ENCODE results near the gene MAMDC4.
"Not testable (repeated sequence)": the region's sequence is repeated elsewhere in the genome, so short reads cannot be mapped to it uniquely, and the experiment has no call there.

The MAMDC4 gene

DNA sequence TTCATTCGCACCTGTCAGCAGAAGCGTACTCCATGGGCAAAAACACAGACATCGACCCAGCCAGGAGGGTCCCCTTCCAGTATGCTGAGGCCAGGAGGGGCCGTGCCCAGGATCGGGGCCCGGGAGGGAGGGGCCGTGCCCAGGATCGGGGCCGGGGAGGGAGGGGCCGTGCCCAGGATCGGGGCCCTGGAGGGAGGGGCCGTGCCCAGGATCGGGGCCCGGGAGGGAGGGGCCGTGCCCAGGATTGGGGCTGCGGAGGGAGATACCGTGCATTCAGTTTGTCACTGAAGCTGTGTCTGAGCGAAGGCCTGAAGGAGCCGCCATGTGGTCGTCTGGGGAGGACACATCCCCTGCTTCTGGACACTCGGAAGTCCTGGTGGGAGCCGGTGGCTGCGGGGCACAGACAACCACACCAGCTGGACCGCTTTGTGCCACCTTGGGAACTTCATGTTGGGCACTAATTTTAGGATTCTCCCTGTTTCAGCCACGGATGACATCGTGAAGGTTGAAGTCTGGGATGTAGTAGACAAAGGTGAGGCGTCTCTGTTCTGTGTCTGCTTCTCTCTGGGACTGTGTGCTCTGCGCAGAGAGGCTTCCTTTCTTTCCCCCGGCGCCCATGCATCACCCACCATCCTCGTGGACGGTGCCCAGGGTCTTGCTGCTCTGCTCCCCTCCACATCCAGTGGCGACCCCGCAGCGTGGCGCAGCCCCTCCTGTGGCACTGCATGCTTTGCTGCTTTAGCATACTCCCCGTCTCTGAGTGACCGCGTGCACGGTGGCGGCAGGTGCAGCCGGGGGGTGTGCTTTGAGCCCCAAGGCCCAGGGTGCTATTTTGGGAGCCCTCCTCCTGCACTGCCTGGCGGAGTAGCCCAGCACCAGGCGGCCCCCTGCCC, 26.6 kb upstream of the MAMDC4 start:
- DNase-seq (ENCODE audit: low read depth) = no peak

- DNase-seq (ENCODE audit: low read depth) = no peak
Observed at GRCh38 chr9:136826188-136826541, 26.0 kb upstream of the MAMDC4 start.

GRCh38 chr9:136826703-136827582, 25.2 kb upstream of the MAMDC4 start:
- DNase-seq (ENCODE audit: low read depth) = no peak

GRCh38 chr9:136827794-136828473, 24.2 kb upstream of the MAMDC4 start:
- no peak for DNase-seq (ENCODE audit: low read depth)

GRCh38 chr9:136828474-136829140, 23.5 kb upstream of the MAMDC4 start:
- DNase-seq (ENCODE audit: low read depth) = no peak

DNA sequence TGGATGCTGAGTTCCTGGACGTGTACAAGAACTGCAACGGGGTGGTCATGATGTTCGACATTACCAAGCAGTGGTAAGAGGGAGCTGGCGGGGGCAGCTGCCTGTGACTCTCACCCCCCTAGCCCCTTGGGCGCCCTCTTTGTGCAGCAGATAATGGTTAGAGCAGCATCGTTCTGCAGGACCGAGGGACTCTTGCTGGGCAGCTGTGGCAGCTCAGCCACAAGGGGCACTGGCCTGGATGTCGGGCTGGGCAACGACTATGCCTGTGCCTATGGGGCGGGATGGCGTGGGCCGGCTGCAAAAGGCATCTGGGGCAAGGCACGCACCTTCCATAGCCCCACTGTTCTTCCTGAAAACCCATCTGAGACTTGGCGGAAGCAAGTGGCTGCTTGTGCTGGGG, 22.7 kb upstream of the MAMDC4 start:
- no peak for DNase-seq (ENCODE audit: low read depth)

- DNase-seq (ENCODE audit: low read depth) = no peak
Observed at GRCh38 chr9:136829981-136830885, 21.9 kb upstream of the MAMDC4 start.

- DNase-seq (ENCODE audit: low read depth) = no peak
Observed at GRCh38 chr9:136831002-136831719, 21.0 kb upstream of the MAMDC4 start.

GRCh38 chr9:136831720-136832104, 20.4 kb upstream of the MAMDC4 start:
- DNase-seq (ENCODE audit: low read depth) = no peak

GRCh38 chr9:136832581-136832980, 19.6 kb upstream of the MAMDC4 start:
- no peak for DNase-seq (ENCODE audit: low read depth)

- DNase-seq (ENCODE audit: low read depth) = not testable (repeated sequence)
Observed at GRCh38 chr9:136833381-136834048, 18.6 kb upstream of the MAMDC4 start.

DNA sequence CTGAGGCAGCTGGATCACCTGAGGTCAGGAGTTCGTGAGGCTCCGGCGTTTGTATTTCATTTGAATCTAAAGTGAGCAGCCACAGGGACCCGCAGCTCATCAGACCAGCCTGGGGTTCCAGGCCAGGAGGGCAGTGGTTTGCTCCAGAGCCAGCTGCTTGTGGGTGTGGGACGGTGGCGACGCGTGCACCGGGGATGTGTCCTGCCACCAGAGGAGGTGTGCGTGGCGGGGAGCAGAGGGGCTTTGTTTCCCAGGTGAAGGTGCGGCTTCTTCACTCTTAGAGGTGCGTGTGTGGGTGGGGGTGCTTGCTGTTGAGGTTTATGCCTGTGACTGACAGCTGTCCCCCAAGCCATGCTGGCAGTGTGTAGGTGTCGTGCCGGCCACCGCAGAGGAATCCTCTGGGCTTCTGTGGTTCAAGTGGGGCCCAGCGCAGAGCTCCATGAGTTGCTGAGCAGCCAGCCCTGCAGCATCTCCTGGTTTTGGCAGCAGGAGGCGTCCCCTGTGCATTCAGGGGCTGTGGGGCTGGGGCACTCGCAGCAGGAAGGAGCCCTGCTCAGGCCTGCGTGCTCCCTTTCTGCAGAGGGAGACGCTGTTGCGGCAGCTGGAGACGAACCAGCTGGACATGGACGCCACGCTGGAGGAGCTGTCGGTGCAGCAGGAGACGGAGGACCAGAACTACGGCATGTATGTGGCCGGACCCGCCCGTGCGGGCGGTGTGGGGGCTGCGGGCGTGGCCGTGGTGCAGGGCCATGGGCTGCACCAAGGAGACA, 16.8 kb upstream of the MAMDC4 start:
- no peak for DNase-seq (ENCODE audit: low read depth)

DNA sequence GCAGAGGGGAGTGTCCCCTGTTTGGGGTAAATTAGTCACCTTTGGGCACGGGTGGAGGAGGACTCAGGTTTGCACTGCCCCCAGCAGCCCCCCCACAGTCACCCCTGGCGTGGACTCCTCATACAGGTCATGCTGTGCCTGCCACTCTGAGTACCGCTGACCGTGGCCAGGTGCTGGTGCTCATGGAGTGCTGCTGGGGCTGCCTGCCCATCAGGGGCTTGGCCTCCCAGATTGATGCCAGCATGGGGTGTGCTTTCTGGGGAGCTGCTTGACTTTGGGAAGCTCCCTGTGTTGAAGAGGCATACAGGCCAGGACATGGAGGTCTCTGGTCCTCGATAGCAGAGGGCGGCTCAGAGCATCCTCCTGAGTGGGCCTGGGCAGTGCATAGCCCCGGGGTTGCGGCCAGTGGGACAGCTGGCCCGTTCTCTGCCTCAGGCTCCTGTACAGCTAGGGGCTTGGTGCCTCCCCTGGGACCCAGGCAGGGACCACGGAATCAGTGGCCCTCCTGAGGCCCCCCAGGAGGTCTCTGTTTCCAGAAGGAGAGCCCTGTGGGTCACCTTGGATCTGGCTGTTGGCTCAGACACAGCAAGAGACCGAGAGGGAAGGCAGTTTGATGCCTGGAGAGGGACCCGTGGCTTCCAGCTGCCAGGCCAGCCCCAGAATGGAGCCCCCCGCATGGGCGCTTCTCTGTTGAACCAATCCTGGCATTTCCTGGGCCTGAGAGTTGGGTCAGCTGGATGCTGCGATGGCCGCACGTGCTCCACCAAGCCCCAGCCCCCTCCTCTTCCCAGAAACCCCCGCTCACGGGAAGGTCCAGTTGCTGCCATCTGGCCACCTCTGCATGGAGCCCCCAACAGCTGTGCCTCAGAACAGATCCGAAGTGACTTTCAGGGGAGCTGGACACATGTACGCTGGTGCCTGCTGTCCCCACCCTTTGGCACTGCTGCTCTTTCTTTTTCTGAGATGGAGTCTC, 15.9 kb upstream of the MAMDC4 start:
- DNase-seq (ENCODE audit: low read depth) = no peak

- no peak for DNase-seq (ENCODE audit: low read depth)
Observed at GRCh38 chr9:136837146-136837855, 14.8 kb upstream of the MAMDC4 start.

DNA sequence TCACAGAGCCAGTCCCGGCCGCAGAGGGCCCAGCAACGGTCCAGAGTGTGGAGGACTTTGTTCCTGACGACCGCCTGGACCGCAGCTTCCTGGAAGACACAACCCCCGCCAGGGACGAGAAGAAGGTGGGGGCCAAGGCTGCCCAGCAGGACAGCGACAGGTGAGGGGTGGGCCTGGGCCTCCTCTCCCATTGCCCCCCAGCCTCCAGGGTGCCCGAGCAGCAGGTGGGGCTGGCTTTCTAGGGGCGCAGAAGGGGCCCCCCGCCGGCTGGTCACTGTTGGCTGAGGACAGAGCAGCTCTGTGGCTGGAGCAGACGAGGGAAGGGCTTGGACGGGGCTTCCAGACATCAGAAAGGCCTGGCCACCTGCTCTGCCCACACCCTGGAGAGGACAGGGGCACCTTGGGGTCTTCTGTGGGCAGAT, 14.3 kb upstream of the MAMDC4 start:
- not testable (repeated sequence) for DNase-seq (ENCODE audit: low read depth)

DNA sequence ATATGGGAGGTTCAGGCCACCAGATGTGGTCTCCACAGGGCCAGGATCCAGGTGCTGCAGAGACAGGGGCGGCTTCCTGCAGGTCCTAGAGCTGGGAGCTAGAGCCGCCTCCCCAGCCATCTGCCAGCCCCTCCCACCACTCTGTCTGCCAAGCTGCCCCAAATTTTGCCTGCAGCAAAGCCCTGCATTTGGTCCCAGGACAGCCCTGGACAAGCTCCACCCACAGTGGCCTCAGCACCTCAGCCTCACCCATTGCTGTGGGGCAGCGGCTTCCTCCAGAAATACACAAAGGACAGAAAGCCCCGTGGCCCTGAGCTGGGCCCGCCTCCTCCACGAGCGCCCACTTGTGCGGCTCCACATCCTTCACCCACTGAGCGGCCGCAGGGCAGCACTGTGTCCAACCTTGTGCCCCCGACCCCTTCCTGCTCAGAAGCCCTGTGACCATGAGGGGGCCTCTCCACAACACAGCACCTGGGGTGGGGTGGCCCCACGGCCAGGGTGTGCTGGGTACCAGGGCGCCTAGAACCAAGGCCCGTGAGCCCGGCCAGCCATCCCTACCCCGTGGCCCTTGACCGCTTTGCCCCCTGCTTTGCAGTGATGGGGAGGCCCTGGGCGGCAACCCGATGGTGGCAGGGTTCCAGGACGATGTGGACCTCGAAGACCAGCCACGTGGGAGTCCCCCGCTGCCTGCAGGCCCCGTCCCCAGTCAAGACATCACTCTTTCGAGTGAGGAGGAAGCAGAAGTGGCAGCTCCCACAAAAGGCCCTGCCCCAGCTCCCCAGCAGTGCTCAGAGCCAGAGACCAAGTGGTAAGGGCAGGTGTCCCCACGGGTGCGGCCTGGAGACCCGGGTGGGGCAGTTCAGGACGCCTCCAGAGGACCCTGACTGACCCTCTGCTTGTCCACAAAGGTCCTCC, 13.6 kb upstream of the MAMDC4 start:
- no peak for DNase-seq (ENCODE audit: low read depth)

Measured in activated gamma-delta T cell treated with anti-CD3 and anti-CD28 coated beads, Interleukin-2, amount 50 U/mL, for 16 hours (primary cell).